Astrocyte (in vitro differentiated cells and primary cell): ENCODE data around the gene C14orf119.

Experiments
- CTCF ChIP-seq: IDR thresholded peaks from 2 replicates; pipeline ENCODE4 v1.5.1; 2011; ENCODE audit warnings: low read depth, mild to moderate bottlenecking, inconsistent platforms, low read length, moderate library complexity; ENCODE audit not compliant: insufficient read depth
- EZH2 ChIP-seq: IDR thresholded peaks from 2 replicates; pipeline ENCODE4 v1.6.1; 2012; ENCODE audit warnings: mild to moderate bottlenecking, low read length, inconsistent platforms; ENCODE audit not compliant: insufficient read depth

GRCh38 chr14:23132970-23133369 lies 37.7 kb downstream of the C14orf119 start:
- no peak for TF ChIP-seq CTCF
- TF ChIP-seq EZH2: no peak
